Ascending aorta (tissue), 2 donors: ENCODE data around the gene PALM. TPM values are rescaled to one million over a fixed set of nuclear protein-coding genes. Genes with fewer than 3 reads are reported as not detected.

Experiments
- DNase-seq, 2 donors: peaks; one replicate each; pipeline ENCODE4 v3.0.0-alpha.2; 2019; ENCODE audit warnings: low spot score in 2 of 2
- H3K27ac ChIP-seq, 2 donors: fragments of 200-600 bp; sonication (generic); one replicate each; pipeline ENCODE4 v1.5.1; 2016 to 2017; ENCODE audit warnings: mild to moderate bottlenecking in 1 of 2
- H3K27me3 ChIP-seq: fragments of 200-600 bp; sonication (generic); one replicate; pipeline ENCODE4 v1.5.1; 2017
- H3K36me3 ChIP-seq, 2 donors: fragments of 200-600 bp; sonication (generic); one replicate each; pipeline ENCODE4 v1.5.1; 2016
- H3K4me1 ChIP-seq, 2 donors: fragments of 200-600 bp; sonication (generic); one replicate each; pipeline ENCODE4 v1.5.1; 2016 to 2017; ENCODE audit warnings: mild to moderate bottlenecking in 1 of 2
- H3K4me3 ChIP-seq, 2 donors: fragments of 200-600 bp; sonication (generic); one replicate each; pipeline ENCODE4 v1.5.1; 2016 to 2017; ENCODE audit warnings: mild to moderate bottlenecking in 1 of 2
- H3K9me3 ChIP-seq, 2 donors: fragments of 200-600 bp; sonication (generic); one replicate each; pipeline ENCODE4 v1.5.1; 2016
- intact Hi-C: fragments of 100-400 bp; cut with DNase I; formaldehyde crosslinking; loops from one replicate; pipeline ENCODE4 v1.15.1; 2023
- total RNA-seq: library from RNA; depleted of rRNA; stranded (reverse); fragments of >200 nt; gene quantifications from one replicate; pipeline ENCODE4 v1.1.0, GENCODE V29; 2016
- TF ChIP-seq, protein P1 (sequence below), 3 experiments: fragments of 200-600 bp in 2 of 3; fragments of 450-650 bp in 1 of 3; sonication (generic) in 2 of 3; IDR thresholded peaks; one replicate each; pipeline ENCODE4 v1.5.1; 2016 to 2019; ENCODE audit warnings: antibody characterized with exemption in 3 of 3, mild to moderate bottlenecking in 1 of 3, moderate library complexity in 1 of 3

Gene PALM
- total RNA-seq, 1 donor from 2014 or later = 107 TPM

DNA sequence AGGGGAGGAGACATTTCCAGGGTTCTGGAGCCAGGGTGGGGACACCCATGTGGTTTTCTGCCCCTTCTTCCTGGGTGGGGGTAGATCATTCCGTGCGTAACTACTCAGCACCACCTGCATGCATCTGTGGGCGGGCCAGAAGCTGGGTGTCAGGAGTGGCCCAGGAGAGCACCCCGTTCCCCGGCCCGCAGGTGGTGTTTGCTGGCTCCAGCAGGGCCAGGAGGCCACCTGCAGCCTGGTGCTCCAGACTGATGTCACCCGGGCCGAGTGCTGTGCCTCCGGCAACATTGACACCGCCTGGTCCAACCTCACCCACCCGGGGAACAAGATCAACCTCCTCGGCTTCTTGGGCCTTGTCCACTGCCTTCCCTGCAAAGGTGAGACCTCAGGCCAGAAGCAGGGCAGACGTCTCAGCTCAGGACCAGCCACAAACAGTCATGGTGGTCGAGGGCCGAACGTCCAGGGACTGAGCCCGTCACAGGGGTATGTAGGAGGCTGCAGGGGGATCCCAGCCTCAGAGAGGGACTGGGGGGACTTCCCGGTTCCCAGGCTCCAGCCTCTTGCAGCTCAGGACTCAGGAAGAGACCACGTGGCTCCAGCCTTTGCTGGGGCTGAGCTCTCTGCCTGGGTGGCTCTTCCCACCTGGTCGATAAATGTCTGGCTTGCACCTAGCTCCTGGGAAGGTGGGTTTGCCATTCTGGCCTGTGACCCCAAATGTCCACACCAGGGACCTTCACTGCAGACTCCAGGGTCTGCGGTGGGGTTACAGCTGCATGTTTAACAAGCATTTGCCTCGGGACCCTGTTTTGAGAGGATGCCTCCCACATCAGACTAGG is 30.9 kb upstream of the PALM start:
- intact Hi-C loops = loop anchor here (1.0 to 10.0 kb wide), 3 partner anchors 15 to 307 kb away; partner anchors contain the start of genes PTBP1, RNF126 and WDR18
- DNase-seq = no peak
- Histone ChIP-seq H3K4me1 (peaks cover 9 to 21% of the 10 kb centered on the region in 2 donors), H3K36me3 (peaks cover 0 to 8% of the 10 kb centered on the region in 2 donors), H3K9me3 (no peaks in the 10 kb centered on the region), H3K4me3 (peak overlapping the region; percentile 84 to 88), H3K27me3 (no peaks in the 10 kb centered on the region), H3K27ac (peak overlapping the region; percentile 97 to 98)
- TF ChIP-seq, protein P1, sequence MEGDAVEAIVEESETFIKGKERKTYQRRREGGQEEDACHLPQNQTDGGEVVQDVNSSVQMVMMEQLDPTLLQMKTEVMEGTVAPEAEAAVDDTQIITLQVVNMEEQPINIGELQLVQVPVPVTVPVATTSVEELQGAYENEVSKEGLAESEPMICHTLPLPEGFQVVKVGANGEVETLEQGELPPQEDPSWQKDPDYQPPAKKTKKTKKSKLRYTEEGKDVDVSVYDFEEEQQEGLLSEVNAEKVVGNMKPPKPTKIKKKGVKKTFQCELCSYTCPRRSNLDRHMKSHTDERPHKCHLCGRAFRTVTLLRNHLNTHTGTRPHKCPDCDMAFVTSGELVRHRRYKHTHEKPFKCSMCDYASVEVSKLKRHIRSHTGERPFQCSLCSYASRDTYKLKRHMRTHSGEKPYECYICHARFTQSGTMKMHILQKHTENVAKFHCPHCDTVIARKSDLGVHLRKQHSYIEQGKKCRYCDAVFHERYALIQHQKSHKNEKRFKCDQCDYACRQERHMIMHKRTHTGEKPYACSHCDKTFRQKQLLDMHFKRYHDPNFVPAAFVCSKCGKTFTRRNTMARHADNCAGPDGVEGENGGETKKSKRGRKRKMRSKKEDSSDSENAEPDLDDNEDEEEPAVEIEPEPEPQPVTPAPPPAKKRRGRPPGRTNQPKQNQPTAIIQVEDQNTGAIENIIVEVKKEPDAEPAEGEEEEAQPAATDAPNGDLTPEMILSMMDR (IDR thresholded peaks at IDR 0.05) = no peak

DNA sequence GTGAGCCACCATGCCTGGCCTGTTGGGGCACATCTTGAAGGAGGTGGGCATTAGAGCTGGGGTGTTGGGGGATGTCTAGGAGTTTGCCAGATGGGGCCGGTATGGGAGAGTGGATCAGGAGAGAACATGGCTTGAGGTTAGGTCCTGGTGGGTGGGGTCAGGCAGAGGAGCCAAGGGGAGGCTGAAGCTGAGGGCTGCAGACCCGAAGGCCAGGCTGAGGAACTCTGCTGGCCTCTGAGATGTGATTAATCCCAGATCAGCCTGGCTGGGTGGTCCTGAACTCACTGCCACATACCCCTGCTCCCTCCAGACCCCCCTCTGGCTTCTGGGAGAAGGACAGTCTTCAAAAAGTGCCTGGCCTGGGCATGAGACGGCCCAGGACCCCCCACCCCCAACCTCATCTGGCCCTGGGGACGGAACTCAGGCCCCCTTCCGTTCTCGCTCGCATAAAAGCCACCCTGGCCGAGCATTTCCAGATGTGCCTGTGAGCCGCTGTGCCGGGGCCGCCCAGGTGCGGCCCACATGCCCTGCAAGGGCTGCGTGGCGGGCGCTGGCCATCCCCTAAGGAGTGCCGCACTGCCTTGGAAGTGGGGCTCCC is 29.8 kb upstream of the PALM start:
- TF ChIP-seq, protein P1 (IDR thresholded peaks at IDR 0.05) = no peak
- H3K4me1 ChIP-seq = peaks cover 9 to 21% of the 10 kb centered on the region in 2 donors
- no peaks in the 10 kb centered on the region for H3K27me3 ChIP-seq
- H3K27ac ChIP-seq = peak overlapping the region; percentile 97 to 98
- H3K36me3 ChIP-seq = peaks cover 0 to 8% of the 10 kb centered on the region in 2 donors
- intact Hi-C loops = loop anchor here (10.0 kb wide), 1 partner anchor 306 kb away; the partner anchor contains the start of gene WDR18
- no peak for DNase-seq
- no peaks in the 10 kb centered on the region for H3K9me3 ChIP-seq
- H3K4me3 ChIP-seq = peak overlapping the region in 1 of 2 donors; percentile 88

DNA sequence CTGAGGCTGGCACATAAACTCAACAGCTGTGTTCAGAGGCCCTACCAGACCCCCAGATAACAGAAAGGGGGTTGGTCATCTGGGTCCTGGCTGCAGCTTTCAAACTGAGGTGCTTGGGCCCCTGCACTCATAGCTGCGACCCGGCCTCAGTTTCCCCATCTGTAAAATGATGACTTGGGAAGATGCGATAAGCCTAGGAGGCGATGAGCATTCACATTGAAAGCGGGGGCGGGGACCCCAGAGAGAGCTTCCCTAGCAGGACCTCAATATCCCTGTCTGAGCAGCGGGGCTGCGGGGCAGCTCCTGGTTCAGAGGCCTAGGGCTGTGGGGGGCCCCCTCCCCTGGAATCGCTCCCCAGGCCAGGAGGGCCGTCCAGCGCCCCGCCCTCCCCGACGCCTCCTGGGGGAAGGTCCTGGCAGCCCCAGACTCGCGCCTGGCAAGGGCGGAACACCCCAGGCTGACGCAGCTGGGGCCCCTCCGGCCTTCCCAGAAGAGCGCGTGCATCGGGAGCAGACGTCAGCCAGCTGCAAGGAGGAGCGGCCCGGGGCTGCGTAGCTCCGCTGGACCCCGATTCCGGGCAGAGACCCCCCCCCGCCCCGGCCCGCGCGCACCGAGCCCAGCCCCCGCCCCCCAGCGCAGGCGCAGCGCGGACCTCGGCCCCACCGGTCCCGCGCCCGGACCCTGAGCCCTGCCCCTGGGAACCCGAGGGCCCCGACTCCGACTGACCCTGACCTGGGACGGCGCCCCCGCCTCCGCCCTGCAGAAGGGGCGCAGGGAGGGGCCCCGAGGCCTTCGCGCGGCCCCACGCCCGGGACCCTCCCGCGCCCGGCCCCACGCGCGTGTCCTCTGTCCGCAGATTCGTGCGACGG is 29.1 kb upstream of the PALM start:
- intact Hi-C loops = loop anchor here (1.0 to 10.0 kb wide), 3 partner anchors 53 to 305 kb away; partner anchors contain the start of genes PTBP1 and WDR18
- peaks cover 9 to 21% of the 10 kb centered on the region in 2 donors for H3K4me1 ChIP-seq
- H3K9me3 ChIP-seq = no peaks in the 10 kb centered on the region
- TF ChIP-seq, protein P1 (IDR thresholded peaks at IDR 0.05) = no peak
- DNase-seq = peak in 1 of 2 donors; percentile 88
- peaks cover 0 to 8% of the 10 kb centered on the region in 2 donors for H3K36me3 ChIP-seq
- peak overlapping the region; percentile 97 to 98 for H3K27ac ChIP-seq
- no peaks in the 10 kb centered on the region for H3K27me3 ChIP-seq
- peak overlapping the region; percentile 88 to 93 for H3K4me3 ChIP-seq

DNA sequence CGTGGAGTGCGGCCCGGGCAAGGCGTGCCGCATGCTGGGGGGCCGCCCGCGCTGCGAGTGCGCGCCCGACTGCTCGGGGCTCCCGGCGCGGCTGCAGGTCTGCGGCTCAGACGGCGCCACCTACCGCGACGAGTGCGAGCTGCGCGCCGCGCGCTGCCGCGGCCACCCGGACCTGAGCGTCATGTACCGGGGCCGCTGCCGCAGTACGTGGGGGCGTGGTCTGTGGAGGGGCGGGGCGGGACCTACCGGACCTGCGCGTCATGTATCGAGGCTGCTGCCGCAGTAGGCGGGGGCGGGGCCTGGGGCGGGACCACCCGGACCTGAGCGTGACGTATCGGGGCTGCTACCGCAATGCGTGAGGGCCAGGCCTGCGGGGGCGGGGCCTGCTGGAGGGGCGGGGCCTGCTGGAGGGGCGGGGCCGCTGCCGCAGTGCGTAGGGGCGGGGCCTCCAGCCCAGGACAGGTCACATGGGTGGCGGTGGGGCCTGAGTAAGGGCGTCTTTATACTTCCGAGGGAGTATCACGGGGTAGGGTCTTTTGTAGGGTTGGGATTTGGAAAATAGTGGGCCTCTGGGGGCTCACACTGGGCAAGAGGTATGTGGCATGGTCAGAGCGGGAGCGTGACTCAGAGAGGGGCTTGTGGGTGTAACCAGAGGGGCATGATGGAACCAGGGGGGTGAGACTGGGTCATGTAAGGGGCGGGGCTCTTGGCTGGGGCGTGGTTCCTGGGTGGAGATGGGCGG is 28.3 kb upstream of the PALM start:
- H3K4me3 ChIP-seq = peak overlapping the region; percentile 88 to 93
- H3K36me3 ChIP-seq = peaks cover 0 to 8% of the 10 kb centered on the region in 2 donors
- no peaks in the 10 kb centered on the region for H3K9me3 ChIP-seq
- peaks cover 9 to 21% of the 10 kb centered on the region in 2 donors for H3K4me1 ChIP-seq
- TF ChIP-seq, protein P1 (IDR thresholded peaks at IDR 0.05) = peak; percentile 21 to 76 (median 35)
- DNase-seq = peak; percentile 98 to 100
- H3K27me3 ChIP-seq = no peaks in the 10 kb centered on the region
- peak overlapping the region; percentile 97 to 98 for H3K27ac ChIP-seq
- intact Hi-C loops = loop anchor here (1.0 to 5.0 kb wide), 2 partner anchors 52 to 117 kb away; partner anchors contain the start of gene PTBP1
